Smooth muscle cell of the brain vasculature (primary cell): ENCODE results near the gene CBARP.
"Not testable (repeated sequence)": the region's sequence is repeated elsewhere in the genome, so short reads cannot be mapped to it uniquely, and the experiment has no call there.

Experiments
- DNase-seq: peaks from one replicate; pipeline ENCODE4 v3.0.0-alpha.2; 2012; ENCODE audit warnings: low read depth, low spot score

CBARP gene

GRCh38 chr19:1213391-1214286 is 24.2 kb downstream of the CBARP start:
- no peak for DNase-seq

- no peak for DNase-seq
These were observed 26.1 kb downstream of the CBARP start for GRCh38 chr19:1211494-1212234.

GRCh38 chr19:1210227-1210538 is 27.6 kb downstream of the CBARP start:
- no peak for DNase-seq

GRCh38 chr19:1208830-1209229 is 29.0 kb downstream of the CBARP start:
- not testable (repeated sequence) for DNase-seq

GRCh38 chr19:1206864-1207450 is 30.8 kb downstream of the CBARP start:
- no peak for DNase-seq

- DNase-seq = no peak
These were observed 31.5 kb downstream of the CBARP start for GRCh38 chr19:1206150-1206863.

GRCh38 chr19:1205114-1206099 is 32.4 kb downstream of the CBARP start, which contains the start of gene STK11:
STK11 (plus strand) TSS chr19:1205778; CDS start chr19:1206914, 1,136 bp downstream.
- peak; percentile 90 for DNase-seq

- not testable (repeated sequence) for DNase-seq
These were observed 37.2 kb downstream of the CBARP start for GRCh38 chr19:1200614-1201013.

- DNase-seq = no peak
These were observed 38.3 kb downstream of the CBARP start for GRCh38 chr19:1199531-1199930.

- no peak for DNase-seq
These were observed 48.4 kb downstream of the CBARP start for GRCh38 chr19:1189419-1189818.

GRCh38 chr19:1183543-1184172 is 54.1 kb downstream of the CBARP start:
- DNase-seq = no peak

GRCh38 chr19:1182727-1183126 is 55.1 kb downstream of the CBARP start:
- DNase-seq = no peak

GRCh38 chr19:1182068-1182467 is 55.7 kb downstream of the CBARP start:
- no peak for DNase-seq

GRCh38 chr19:1181606-1182005 is 56.2 kb downstream of the CBARP start:
- DNase-seq = no peak
